ENCODE results near the gene ERG.

GRCh38 chr21:38349111-38349746 lies 149.0 kb downstream of the ERG start:
- TF ChIP-seq CTCF (IDR thresholded peaks at IDR 0.05 in 4 of 5, conservative IDR thresholded peaks at IDR 0.05 in 1 of 5) (no peak), POLR2A (IDR thresholded peaks at IDR 0.05) (no peak)
